Heart left ventricle (tissue), 11 donors: ENCODE results near the gene ZNF770. TPM values are rescaled to one million over a fixed set of nuclear protein-coding genes. Genes with fewer than 3 reads are reported as not detected.

Experiments used
- polyA plus RNA-seq, 2 donors: library from polyadenylated mRNA; stranded (reverse); fragments of 200-250 nt; gene quantifications; one replicate each; pipeline ENCODE4 v1.2.3, GENCODE V29; 2013
- total RNA-seq, 9 donors: library from RNA; depleted of rRNA in 2 of 9; stranded (reverse); fragments of >200 nt in 2 of 9; fragmentation: NEBNext Ultra II Directional in 3 of 9; extraction: Animal tissue kit (Norgen Biotek cat#: 25700) in 3 of 9; gene quantifications; one replicate each; pipeline versions ENCODE4 v1.1.0 to v1.2.4, GENCODE V29; 2016 to 2023
- donor health status: ischemic (EF 13 %, LVEDD 7.1; RV severe dilation, severe dysfunction).
- donor health status: healthy with polysubstance abuse.
- donor health status: DM: no; HTN: yes; CAD: no.
- donor health status: DM: no; HTN: no; CAD: no.
- donor health status: ischemic (EF 25% LVEDD 5.7; RV mildly dilated, moderate dysfunction).
- donor health status: healthy.
- donor health status: DM: yes; HTN: yes; CAD: no.
- donor health status: PGD.
- donor health status: nonischemic (EF 23%, LVEDD 6.1; RV moderate dilation, normal function).

ZNF770 gene
- total and polyA plus RNA-seq, 11 donors = 14.5 to 44.7 (median 36.3) TPM

Other genes starting within 250 kb of the ZNF770 start
- gene GJD2, start 233.3 kb downstream of the ZNF770 start, total RNA-seq = under 1 TPM in 4 of 9 donors, not detected in 5; 0.19 to 0.31 (median 0.26) TPM
- under 1 TPM in 1 of 2 donors, not detected in 1; 0.04 TPM for gene GJD2, start 233.3 kb downstream of the ZNF770 start, polyA plus RNA-seq
- over 10,000 TPM in 7 of 9 donors, 1,000 to 10,000 TPM in 2; 3,808 to 17,901 (median 12,860) TPM for gene ACTC1, start 192.7 kb downstream of the ZNF770 start, total RNA-seq
- gene ACTC1, start 192.7 kb downstream of the ZNF770 start, polyA plus RNA-seq = over 10,000 TPM in 1 of 2 donors, 1,000 to 10,000 TPM in 1; 1,898 to 12,542 TPM
- 10 to 100 TPM in 7 of 9 donors, 1 to 10 TPM in 2; 9.0 to 16.0 (median 12.1) TPM for gene AQR, start 18.5 kb downstream of the ZNF770 start, total RNA-seq
- 10 to 100 TPM in 1 of 2 donors, 1 to 10 TPM in 1; 5.3 to 10.0 TPM for gene AQR, start 18.5 kb downstream of the ZNF770 start, polyA plus RNA-seq
- gene NANOGP8, start 97.0 kb upstream of the ZNF770 start, total RNA-seq = under 1 TPM in 1 of 9 donors, not detected in 8; 0.47 TPM
- gene NANOGP8, start 97.0 kb upstream of the ZNF770 start, polyA plus RNA-seq = under 1 TPM in 1 of 2 donors, not detected in 1; 0.34 TPM